Fibroblast of pulmonary artery (primary cell): ENCODE measurements around the gene CP.

Source experiments
- DNase-seq: peaks from one replicate; pipeline ENCODE4 v3.0.0-alpha.2; 2010; ENCODE audit warnings: low read depth
- H3K4me3 ChIP-seq: replicated peaks from 2 replicates; pipeline ENCODE4 v1.5.1; 2011; ENCODE audit warnings: low read depth, mild to moderate bottlenecking, control low read depth, low read length, moderate library complexity
- TF ChIP-seq, protein P1 (sequence below): IDR thresholded peaks from 2 replicates; pipeline ENCODE4 v1.5.1; 2011; ENCODE audit warnings: mild to moderate bottlenecking, control low read depth, low read length, inconsistent platforms; ENCODE audit errors: missing control alignments

The CP gene

DNA sequence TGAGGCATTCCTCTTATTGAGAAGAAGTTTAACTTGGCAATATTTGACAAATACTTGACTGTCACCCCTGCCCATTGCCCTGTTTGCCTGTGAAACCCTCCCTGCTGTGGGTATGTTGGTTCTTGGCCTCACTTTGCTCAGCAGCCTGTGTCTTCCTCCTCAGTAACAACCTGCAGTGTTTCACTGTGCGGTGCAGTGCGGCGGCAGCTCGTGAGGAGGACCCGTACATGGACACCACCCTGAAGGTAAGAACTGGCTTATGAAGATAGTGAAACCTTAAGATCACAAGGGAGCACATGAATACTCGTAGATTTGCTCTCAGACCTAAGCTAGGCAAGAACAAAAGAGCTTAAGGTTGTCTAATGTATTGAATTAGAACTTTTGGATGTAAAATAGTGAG is 71.2 kb downstream of the CP start:
- no peak for DNase-seq
- TF ChIP-seq, protein P1, sequence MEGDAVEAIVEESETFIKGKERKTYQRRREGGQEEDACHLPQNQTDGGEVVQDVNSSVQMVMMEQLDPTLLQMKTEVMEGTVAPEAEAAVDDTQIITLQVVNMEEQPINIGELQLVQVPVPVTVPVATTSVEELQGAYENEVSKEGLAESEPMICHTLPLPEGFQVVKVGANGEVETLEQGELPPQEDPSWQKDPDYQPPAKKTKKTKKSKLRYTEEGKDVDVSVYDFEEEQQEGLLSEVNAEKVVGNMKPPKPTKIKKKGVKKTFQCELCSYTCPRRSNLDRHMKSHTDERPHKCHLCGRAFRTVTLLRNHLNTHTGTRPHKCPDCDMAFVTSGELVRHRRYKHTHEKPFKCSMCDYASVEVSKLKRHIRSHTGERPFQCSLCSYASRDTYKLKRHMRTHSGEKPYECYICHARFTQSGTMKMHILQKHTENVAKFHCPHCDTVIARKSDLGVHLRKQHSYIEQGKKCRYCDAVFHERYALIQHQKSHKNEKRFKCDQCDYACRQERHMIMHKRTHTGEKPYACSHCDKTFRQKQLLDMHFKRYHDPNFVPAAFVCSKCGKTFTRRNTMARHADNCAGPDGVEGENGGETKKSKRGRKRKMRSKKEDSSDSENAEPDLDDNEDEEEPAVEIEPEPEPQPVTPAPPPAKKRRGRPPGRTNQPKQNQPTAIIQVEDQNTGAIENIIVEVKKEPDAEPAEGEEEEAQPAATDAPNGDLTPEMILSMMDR, result no peak

DNA sequence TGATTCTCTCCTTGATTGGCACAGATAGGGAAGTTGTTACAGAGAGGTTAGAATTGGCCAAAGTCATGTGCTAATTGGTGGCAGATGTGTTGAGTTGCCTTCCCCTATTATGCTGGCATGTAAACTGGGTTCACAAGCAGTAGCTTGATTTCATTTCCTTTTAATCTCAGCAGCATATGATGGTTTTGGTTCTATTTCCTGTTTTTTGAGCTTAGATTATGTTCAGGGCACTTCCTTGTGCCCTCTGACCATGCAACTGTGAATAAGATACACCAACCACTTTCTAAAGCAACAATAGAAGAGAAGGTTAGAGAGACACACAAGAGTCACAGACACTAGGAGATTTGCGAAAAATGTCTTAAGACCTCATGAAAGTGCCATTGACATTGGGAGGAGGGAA is 75.7 kb downstream of the CP start:
- TF ChIP-seq, protein P1, result no peak
- no peak overlapping the region for H3K4me3 ChIP-seq

More for the DNA sequence above, 71.2 kb downstream of the CP start:
- no peak overlapping the region for H3K4me3 ChIP-seq

DNA sequence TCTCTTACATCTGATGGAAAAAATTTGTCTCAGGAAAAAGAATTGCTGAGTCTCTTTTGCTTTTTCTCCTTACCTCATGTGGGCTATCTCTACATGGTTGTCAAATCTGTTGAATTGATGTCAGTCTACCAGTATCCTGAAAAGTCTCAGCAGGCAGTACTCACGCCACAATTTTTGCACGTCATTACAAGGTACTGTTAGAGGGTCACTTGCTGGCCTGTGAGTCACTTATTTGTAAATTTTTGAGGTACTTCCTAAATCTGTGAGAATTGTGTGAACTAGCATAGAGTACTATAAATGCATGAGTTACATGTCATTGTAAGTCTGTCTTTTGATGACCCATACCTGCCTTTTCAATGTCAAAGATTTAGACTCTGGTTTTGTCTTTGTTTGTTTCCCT is 76.3 kb downstream of the CP start:
- H3K4me3 ChIP-seq, result no peak overlapping the region
- TF ChIP-seq, protein P1, result no peak
- DNase-seq, result no peak

More for the DNA sequence above, 75.7 kb downstream of the CP start:
- no peak for DNase-seq

DNA sequence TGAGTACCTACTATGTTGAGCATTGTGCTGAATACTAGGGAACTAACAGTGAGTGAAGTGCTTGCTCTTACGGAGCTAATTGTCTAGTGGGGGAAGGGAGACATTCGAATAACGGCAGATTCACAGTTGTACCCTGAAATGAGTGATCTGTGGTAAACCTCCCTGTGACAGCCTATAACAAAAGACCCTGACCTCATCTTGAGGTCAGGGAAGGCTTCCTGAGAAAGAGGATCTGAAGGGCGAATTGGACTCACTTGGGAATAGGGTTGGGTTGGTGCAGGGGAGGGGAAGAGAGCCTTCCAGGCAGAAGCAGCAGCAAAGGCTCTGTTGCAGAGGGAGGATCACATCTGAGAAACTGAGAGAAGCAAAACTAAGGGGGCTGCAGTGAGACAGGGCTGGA is 78.9 kb downstream of the CP start:
- TF ChIP-seq, protein P1, result no peak

DNA sequence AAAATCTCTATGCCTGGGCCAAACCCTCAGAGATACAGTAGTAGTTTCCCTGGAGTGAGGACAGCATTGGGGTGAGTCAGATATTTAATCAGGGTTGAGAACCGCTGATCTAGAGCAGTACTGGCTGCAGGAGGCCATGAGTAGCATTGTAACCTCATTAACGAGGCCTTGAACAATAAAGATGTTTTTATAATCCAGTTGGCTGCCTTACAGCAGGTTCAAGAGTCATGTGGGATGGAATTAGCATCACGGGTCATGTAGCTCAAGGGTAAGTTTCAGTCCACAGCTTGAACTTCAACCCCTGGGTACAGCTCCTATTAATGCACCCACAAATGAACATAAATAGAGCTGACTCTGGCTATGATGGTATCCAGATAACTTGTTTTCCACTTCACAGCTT is 87.1 kb downstream of the CP start:
- DNase-seq, result peak; percentile 20
- TF ChIP-seq, protein P1, result no peak

More for the DNA sequence above, 78.9 kb downstream of the CP start:
- DNase-seq, result no peak
- no peak overlapping the region for H3K4me3 ChIP-seq

DNA sequence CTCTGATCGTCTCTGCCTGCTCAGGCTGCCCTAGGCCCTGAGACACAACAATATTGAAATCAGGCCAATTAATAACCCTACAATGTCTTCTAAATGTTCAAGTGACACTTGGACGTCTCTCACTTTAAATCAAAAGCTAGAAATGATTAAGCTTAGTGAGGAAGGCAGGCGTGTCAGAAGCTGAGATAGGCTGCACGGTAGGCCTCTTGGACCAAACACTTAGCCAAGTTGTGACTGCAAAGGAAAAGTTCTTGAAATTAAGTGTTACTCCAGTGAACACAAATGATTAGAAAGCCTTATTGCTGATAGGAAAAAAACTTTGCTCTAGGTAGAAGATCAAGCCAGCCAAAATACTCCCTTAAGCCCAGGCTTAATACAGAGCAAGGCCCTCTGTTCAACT is 90.0 kb downstream of the CP start:
- no peak for DNase-seq
- TF ChIP-seq, protein P1, result no peak
- no peak overlapping the region for H3K4me3 ChIP-seq

More for the DNA sequence above, 87.1 kb downstream of the CP start:
- no peak overlapping the region for H3K4me3 ChIP-seq
